GM23248 (cell line): ENCODE results near the gene ANKK1.

Source experiments
- EZH2 ChIP-seq: fragments of 200-600 bp; sonication (generic); IDR thresholded peaks from 2 replicates; pipeline ENCODE4 v1.6.1; 2018; ENCODE audit warnings: antibody characterized with exemption, mild to moderate bottlenecking; ENCODE audit not compliant: insufficient read depth, poor library complexity, severe bottlenecking
- EZH2phosphoT487 ChIP-seq: fragments of 200-600 bp; sonication (generic); IDR thresholded peaks from 2 replicates; pipeline ENCODE4 v1.6.1; 2018; ENCODE audit warnings: antibody characterized with exemption, moderate library complexity, mild to moderate bottlenecking, low read depth; ENCODE audit not compliant: insufficient read depth

- no peak for TF ChIP-seq EZH2
- TF ChIP-seq EZH2phosphoT487 = no peak
Measured at GRCh38 chr11:113426686-113427085, 39.1 kb downstream of the ANKK1 start.
